GM13976 (cell line): ENCODE results near the gene ELMO1.

Source experiments
- DNase-seq: peaks from one replicate; pipeline ENCODE4 v3.0.0; 2012; ENCODE audit warnings: low spot score
- CTCF ChIP-seq: IDR thresholded peaks from 2 replicates; pipeline ENCODE4 v1.5.1; 2012; ENCODE audit warnings: borderline replicate concordance, mild to moderate bottlenecking; ENCODE audit not compliant: insufficient read depth; ENCODE audit errors: extremely low read depth, missing control alignments, control extremely low read depth
- in situ Hi-C: fragments of 300-500 bp; cut with MboI; formaldehyde crosslinking; loops from one replicate; pipeline ENCODE4 v1.12.0; 2022; ENCODE audit warnings: low sequenced_read_pairs, mixed read lengths, inconsistent platforms; ENCODE audit not compliant: unreplicated experiment

The ELMO1 gene

GRCh38 chr7:36810032-36810431 is 638.6 kb downstream of the ELMO1 start:
- TF ChIP-seq CTCF: no peak
- in situ Hi-C loops: no loop called here
- DNase-seq: no peak

DNA sequence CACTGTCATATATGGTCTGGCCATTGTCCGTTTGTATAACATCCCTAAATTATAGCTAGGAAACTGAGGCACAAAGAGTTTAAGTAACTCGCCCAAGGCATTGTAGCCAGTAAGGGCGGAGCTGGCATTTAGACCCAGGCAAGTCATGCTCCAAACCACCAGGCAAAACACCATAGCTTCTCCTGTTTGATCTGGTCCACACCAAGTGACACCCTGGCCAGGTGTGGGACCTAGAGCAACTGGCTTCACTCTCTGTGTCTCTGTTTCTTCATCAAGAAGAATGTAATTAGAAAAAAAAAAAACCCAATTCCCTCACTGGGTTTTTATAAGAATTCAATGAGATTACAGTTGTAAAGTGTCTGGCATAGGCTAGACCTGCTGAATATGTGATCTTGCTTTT is 639.2 kb downstream of the ELMO1 start:
- DNase-seq: no peak
- no peak for TF ChIP-seq CTCF
- in situ Hi-C loops: no loop called here

- in situ Hi-C loops: no loop called here
- TF ChIP-seq CTCF: no peak
- DNase-seq: no peak
Observed at GRCh38 chr7:36809086-36809485, 639.6 kb downstream of the ELMO1 start.

DNA sequence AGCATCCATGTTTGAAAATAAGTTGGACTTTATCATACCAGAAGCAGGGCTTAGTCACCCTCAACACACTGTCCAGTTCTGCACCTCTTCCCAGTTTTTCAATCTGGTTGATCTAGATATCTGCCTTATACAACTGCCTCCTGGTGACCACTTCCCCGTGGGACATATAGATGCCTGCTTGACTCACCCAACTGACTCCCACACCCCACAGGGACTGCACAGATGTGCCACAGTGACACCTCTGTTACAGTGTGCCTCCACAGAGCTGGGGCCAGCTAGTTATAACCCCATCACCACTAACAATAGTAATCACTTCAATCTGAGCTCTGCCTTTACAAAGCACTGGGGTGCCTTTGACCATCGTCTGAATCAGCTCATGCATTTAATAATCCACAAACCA is 641.8 kb downstream of the ELMO1 start:
- TF ChIP-seq CTCF: no peak
- in situ Hi-C loops: no loop called here
- no peak for DNase-seq
